AML-193 (cell line): ENCODE data around the gene SRMS.
"Not testable (repeated sequence)": the region's sequence is repeated elsewhere in the genome, so short reads cannot be mapped to it uniquely, and the experiment has no call there.

Experiments used
- DNase-seq, 2 experiments: peaks; one replicate each; lab custom pipeline; 2025; lab: John Stamatoyannopoulos, UW

Gene SRMS

GRCh38 chr20:63566395-63567135 lies 19.0 kb upstream of the SRMS start:
- DNase-seq, result no peak

DNA sequence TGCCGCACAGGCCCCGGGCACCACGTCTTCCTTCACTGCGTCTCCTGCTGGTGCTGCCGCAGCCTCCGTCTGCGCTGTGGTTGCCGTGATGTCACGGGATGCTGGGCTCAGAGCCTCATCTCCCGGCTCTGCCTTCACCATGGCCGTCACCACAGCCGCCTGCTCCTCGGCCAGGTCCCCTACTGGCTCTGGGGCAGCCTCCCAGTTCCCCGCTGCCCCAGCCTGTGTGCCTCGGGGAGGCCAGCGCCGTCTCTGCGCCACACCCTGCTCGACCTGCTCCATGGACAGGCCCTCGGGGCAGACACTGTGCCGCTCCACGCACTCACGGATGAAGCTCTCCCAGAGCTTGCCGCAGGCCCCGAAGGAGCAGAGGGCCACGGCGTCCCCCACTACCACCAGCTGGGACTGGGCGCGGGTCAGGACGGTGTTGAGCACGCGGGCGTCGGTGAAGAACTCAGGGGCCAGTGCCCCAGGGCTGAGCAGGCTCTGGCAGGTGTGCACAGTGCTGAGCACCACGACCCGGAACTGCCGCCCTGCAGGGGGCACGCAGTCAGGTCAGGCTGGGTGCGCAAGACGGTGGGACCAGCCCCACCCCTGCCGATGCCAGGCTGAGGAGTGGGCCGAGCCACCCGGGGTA lies 18.3 kb upstream of the SRMS start:
- DNase-seq, result no peak

- DNase-seq, result no peak
Measured at GRCh38 chr20:63565021-63565698, 17.6 kb upstream of the SRMS start.

DNA sequence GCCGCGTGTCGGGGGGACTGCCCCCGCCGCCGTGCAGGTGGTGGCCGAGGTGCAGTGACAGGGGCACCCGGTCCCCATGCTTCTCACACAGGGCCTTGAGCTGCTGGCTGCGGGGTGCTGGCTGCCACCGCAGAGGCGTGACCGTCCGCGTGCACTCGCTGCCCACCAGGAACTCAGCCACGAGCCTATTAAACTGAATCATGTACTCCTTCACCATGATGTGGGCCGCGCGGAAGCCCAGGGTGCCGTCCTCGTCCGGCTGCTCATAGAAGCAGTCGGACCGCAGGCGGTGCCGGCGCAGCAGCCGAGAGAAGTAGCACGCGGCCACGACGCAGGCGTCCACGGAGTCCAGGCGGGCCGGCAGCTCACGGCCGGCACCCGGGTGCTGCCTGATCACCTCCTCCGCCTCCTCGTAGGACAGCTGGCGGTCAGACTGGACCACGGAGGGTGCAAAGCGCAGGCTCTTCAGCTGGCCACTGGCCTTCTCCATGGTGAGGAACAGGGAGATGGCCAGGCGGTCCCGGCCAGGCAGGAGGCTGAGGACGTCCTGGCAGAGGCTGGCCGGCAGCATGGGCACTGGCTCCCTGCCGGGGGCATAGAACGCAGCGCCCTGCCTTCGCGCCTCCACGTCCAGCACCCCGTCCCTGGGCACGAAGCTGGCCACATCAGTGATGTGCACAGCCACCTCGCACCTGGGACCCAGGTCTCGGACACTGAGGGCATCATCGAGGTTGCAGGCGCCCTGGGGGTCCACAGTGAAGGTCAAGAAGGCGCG lies 16.7 kb upstream of the SRMS start:
- no peak for DNase-seq

- no peak for DNase-seq
Measured at GRCh38 chr20:63563225-63563935, 15.8 kb upstream of the SRMS start.

GRCh38 chr20:63562461-63563224 lies 15.1 kb upstream of the SRMS start:
- no peak for DNase-seq

DNA sequence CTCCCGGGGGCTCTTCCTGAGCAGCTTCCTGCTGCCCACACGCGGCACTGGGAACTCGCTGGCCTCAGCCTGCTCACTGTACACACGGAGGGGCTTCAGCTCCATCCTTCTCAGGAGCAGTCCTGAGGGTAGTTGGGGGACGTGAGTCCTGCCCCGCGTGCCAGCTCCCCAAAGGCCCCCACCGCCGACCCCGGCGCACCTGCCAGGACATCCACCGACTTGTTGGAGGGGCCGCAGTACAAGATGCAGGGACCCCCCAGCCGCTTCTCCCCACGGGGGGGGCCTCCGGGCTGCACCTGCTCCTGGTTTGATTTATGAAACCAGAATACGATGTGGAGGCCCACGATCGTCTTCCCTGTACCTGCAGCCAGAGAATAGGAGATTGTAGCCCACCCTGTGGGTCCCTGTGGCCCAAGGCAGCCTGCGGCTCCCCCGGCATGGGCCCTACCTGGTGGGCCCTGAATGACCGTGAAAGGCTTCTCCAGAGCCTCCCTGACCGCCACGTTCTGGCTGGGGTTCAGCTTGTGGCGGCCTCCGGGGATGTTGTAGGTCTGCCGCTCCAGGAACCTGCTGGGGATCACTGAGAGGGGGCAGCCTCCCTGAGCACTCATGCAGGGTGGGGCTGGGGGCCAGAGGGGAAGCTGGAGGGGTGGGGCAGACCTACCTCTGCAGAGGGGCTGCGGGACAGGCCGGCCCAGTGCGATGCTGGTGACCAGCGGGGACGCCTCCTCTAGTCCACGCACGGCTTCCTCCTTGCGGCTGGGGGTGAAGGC lies 14.3 kb upstream of the SRMS start:
- DNase-seq, result no peak

GRCh38 chr20:63560856-63561609 lies 13.5 kb upstream of the SRMS start:
- no peak for DNase-seq

DNA sequence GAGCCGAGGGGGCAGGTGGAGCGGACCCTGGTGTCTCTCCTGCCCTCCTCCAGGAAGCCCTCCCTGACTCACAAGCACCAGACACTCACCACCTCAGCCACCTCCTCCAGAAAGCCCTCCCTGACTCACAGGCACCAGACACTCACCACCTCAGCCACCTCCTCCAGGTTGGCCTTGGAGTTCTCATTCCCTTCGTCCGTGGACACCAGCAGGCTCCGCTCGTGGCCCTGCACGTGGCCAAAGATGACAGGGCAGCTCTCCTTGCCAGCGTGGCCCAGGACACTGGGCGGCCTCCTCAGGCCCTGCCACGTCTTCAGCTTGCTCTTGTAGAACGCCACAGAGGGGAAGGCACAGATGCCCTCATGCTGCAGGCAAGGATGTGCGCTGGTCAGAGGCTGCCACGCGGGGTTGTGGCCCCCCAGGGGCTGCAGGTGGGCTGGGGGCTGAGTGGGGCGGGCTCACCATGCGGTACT lies 12.8 kb upstream of the SRMS start:
- DNase-seq, result no peak

DNA sequence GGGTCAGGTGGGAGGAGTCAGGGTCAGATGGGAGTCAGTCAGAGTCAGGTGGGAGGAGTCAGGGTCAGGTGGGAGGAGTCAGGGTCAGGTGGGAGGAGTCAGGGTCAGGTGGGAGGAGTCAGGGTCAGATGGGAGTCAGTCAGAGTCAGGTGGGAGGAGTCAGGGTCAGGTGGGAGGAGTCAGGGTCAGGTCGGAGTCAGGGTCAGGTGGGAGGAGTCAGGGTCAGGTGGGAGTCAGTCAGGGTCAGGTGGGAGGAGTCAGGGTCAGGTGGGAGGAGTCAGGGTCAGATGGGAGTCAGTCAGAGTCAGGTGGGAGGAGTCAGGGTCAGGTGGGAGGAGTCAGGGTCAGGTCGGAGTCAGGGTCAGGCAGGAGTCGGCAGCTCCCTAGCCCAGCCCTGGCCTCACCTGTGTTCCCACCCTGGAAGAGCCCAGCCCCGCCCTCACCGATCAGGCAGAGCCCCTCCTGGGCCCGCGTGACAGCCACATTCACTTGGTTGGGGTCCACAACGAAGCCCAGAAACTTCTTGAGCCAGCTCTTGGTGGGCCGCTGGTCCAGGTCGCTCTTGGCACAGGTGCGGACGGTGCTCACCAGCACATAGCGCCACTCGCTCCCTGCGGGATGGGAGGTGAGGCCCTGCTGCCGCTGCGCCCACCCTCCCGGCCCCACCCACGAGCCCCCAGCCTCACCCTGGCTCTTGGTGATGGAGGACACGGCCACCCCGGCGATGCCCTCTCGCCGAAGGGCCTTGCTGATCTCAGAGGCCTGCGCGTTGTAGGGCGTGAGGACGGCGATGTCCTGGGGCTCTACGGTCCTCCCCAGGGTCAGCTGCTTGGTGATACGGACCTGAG lies 12.2 kb upstream of the SRMS start:
- not testable (repeated sequence) for DNase-seq

DNA sequence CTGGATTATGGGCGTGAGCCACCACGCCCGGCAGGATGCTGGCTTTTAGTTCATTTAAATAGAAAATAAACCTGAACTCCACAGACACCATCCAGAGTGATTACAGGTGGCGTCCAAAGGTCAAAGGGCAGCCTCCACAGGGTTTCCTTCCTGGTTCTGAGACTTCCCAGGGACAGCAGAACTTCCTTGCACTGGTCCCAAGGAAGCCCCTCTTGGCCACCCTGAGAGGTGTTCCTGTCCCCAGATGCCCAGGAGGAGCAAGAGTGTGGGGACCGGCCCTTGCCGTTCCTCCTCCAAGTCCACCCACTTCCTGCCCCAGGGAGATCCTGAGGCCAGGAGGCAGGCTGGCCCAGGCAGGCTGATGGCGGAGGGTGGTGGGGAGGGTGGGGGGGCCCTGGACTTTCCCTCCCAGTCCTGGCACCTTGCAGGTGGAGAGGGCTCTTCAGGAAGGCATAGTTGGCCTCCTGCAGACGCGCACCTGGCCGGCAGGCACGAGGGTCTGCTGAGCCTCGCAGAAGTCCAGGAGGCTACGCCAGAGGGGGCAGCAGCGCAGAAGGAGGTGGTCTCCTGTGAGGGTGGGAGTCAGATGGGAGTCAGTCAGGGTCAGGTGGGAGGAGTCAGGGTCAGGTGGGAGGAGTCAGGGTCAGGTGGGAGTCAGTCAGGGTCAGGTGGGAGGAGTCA lies 11.4 kb upstream of the SRMS start:
- no peak for DNase-seq

DNA sequence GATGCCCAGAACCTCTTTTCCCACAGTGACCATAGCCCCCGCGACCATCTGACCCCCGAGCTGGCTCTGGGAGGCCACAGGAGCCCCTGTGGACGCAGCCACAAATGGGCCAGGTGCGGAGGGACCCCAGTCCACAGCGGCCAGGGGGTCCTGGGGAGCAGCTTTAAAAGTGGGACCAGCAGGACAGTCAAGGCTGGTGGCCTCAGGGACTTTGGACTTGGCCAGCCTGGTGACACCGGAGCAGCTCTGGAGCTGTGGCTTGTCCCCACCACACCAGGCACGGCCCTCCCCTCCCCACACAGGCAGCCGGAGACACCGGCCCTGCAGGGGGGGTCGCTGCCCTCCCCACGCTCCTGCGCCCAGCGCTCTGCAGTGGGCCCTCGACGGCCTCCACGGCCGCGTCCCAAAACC lies 9.9 kb upstream of the SRMS start:
- DNase-seq, result no peak

- DNase-seq, result no peak
Measured at GRCh38 chr20:63556873-63557478, 9.4 kb upstream of the SRMS start.

- DNase-seq, result no peak
Measured at GRCh38 chr20:63555661-63556381, 8.3 kb upstream of the SRMS start.

GRCh38 chr20:63554361-63555278 lies 7.1 kb upstream of the SRMS start:
- no peak for DNase-seq

GRCh38 chr20:63553933-63554290 lies 6.4 kb upstream of the SRMS start, which contains the start of gene FNDC11:
Gene FNDC11 (plus strand): TSS chr20:63554159. CDS start chr20:63555664, 1,505 bp downstream.
- no peak for DNase-seq
